ENCODE data around the gene PCDHGC3. TPM values are rescaled to one million over a fixed set of nuclear protein-coding genes. Genes with fewer than 3 reads are reported as not detected.
A peak's percentile ranks its signal among the peaks of the same experiment; 100 is the strongest.

The PCDHGC3 gene
- total RNA-seq, 1 donor from 2014 or later = 41.9 TPM

GRCh38 chr5:141465351-141465750, 10.4 kb upstream of the PCDHGC3 start:
- Histone ChIP-seq H3K4me3 (ENCODE audit: low read depth, low read length) (no peak overlapping the region), H3K27me3 (ENCODE audit: control insufficient read depth, insufficient read depth, low read length) (no peaks in the 10 kb centered on the region), H3K36me3 (ENCODE audit: control insufficient read depth, insufficient read depth, low read length) (no peaks in the 10 kb centered on the region)
- no peak for TF ChIP-seq CTCF (IDR thresholded peaks at IDR 0.05; ENCODE audit: insufficient read depth, low read length, poor library complexity, severe bottlenecking)
- DNase-seq (ENCODE audit: low read depth) = no peak

- TF ChIP-seq CTCF (IDR thresholded peaks at IDR 0.05; ENCODE audit: insufficient read depth, low read length, poor library complexity, severe bottlenecking) = no peak
- Histone ChIP-seq H3K4me3 (ENCODE audit: low read depth, low read length) (peak overlapping the region; percentile 50), H3K36me3 (ENCODE audit: control insufficient read depth, insufficient read depth, low read length) (no peaks in the 10 kb centered on the region)
Observed at GRCh38 chr5:141476132-141476911, 556 bp downstream of the PCDHGC3 start.

GRCh38 chr5:141477044-141477575, 1.3 kb downstream of the PCDHGC3 start:
- TF ChIP-seq CTCF (IDR thresholded peaks at IDR 0.05; ENCODE audit: insufficient read depth, low read length, poor library complexity, severe bottlenecking) = no peak
- H3K4me3 ChIP-seq (ENCODE audit: low read depth, low read length) = peak overlapping the region; percentile 50
- no peak for DNase-seq (ENCODE audit: low read depth)
- H3K27me3 ChIP-seq (ENCODE audit: control insufficient read depth, insufficient read depth, low read length) = peaks cover 9% of the 10 kb centered on the region
- no peaks in the 10 kb centered on the region for H3K36me3 ChIP-seq (ENCODE audit: control insufficient read depth, insufficient read depth, low read length)

More at GRCh38 chr5:141476132-141476911, 556 bp downstream of the PCDHGC3 start:
- no peak for DNase-seq (ENCODE audit: low read depth)
- peaks cover 9% of the 10 kb centered on the region for H3K27me3 ChIP-seq (ENCODE audit: control insufficient read depth, insufficient read depth, low read length)

GRCh38 chr5:141477815-141478214, 2.0 kb downstream of the PCDHGC3 start:
- DNase-seq (ENCODE audit: low read depth) = no peak

GRCh38 chr5:141478321-141478945, 2.7 kb downstream of the PCDHGC3 start:
- peak; percentile 46 for TF ChIP-seq CTCF (IDR thresholded peaks at IDR 0.05; ENCODE audit: insufficient read depth, low read length, poor library complexity, severe bottlenecking)
- peaks cover 9% of the 10 kb centered on the region for H3K27me3 ChIP-seq (ENCODE audit: control insufficient read depth, insufficient read depth, low read length)
- no peak for DNase-seq (ENCODE audit: low read depth)
- H3K36me3 ChIP-seq (ENCODE audit: control insufficient read depth, insufficient read depth, low read length) = no peaks in the 10 kb centered on the region
- H3K4me3 ChIP-seq (ENCODE audit: low read depth, low read length) = peak overlapping the region; percentile 17

More at GRCh38 chr5:141477815-141478214, 2.0 kb downstream of the PCDHGC3 start:
- H3K4me3 ChIP-seq (ENCODE audit: low read depth, low read length) = peak overlapping the region; percentile 17
- H3K36me3 ChIP-seq (ENCODE audit: control insufficient read depth, insufficient read depth, low read length) = no peaks in the 10 kb centered on the region
- no peak for TF ChIP-seq CTCF (IDR thresholded peaks at IDR 0.05; ENCODE audit: insufficient read depth, low read length, poor library complexity, severe bottlenecking)
- H3K27me3 ChIP-seq (ENCODE audit: control insufficient read depth, insufficient read depth, low read length) = peaks cover 9% of the 10 kb centered on the region

Measured in kidney epithelial cell (primary cell).